GM15510 (cell line): ENCODE data around the gene AGRN.
A peak's percentile ranks its signal among the peaks of the same experiment; 100 is the strongest.

Experiments
- POLR2A ChIP-seq: IDR thresholded peaks from 3 replicates; pipeline ENCODE4 v1.6.1; 2011; ENCODE audit warnings: borderline replicate concordance; ENCODE audit not compliant: insufficient read length; ENCODE audit errors: extremely low read depth

AGRN gene

GRCh38 chr1:1024771-1025699 lies 5.1 kb downstream of the AGRN start:
- no peak for TF ChIP-seq POLR2A

DNA sequence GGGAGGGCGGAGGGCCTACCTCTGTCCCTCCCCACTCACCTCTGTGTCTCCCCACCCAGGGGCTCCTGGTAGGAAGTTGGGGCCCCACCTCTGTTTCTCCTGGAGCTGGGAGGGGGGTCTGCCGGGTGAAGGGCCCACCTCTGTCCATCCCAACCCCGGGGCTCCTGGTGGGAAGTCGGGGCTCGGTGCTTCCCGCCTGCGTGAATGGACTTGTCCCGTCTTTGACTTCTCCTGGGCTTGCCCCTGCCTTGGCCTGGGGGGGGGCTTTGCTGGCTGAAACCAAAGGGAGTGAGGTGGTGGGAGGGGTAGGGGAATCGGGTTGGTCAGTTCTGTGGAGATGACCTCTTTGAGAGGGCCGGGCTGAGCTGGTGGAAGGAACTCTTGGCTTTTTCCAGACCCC lies 5.8 kb downstream of the AGRN start:
- no peak for TF ChIP-seq POLR2A

DNA sequence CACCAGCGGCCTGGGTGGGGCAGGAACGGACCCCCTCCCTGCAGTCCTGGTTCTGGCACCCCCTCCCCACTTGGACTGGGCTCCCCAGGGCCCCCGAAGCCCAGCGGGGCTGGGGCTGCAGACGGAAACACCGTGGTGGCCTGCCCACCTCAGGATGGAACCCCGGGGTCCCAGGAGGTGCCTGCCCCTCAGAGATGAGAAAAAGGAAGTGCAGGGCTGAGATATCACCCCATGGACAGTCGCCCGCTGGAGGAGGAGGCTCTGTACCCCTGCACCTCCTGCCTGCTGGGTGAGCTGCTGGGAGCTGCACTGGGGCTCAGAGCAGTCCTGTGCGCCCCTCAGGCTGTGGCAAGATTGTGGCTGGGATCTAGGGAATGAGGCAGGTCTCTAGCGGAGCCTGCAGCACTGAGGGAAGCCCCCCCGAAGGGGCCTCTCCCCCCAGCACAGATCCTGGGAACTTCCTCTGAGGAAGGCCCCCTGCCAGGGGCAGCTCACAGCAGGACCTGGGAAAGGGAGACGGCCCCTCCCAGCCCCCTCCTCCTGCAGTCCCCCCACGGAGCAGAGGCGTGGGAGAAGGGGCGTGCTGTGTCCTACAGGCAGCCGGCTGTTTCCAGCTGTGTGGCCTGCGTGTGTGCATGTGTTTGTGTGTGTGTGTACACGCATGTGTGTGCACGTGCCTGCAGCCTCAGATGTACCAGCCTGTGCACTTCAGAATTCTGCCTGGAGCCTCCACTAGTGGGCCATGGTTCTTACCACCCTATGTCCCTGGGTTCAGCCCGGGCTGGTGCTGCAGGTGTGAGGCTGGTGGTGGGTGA lies 6.9 kb downstream of the AGRN start:
- no peak for TF ChIP-seq POLR2A

DNA sequence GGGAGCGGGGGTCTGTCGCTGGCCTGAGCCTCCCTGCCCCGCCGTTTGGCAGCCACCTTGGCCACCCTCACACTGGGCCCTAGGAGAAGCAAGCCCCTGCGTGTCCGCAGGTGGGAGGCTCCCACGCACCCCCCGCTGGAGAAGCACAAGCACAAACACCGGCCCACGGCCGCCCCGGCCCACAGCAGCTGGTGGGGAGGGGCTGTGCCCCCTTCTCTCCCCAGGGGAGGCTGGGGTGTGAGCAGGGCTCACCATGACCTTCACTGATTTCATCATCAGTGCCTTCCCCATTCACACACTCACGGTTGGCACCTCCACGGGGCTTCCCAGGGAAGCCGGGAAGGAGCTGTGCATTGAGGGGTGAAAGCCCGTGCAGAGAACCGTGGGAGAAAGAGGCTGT lies 7.9 kb downstream of the AGRN start:
- no peak for TF ChIP-seq POLR2A

- no peak for TF ChIP-seq POLR2A
Measured at GRCh38 chr1:1031659-1032235, 11.8 kb downstream of the AGRN start.

DNA sequence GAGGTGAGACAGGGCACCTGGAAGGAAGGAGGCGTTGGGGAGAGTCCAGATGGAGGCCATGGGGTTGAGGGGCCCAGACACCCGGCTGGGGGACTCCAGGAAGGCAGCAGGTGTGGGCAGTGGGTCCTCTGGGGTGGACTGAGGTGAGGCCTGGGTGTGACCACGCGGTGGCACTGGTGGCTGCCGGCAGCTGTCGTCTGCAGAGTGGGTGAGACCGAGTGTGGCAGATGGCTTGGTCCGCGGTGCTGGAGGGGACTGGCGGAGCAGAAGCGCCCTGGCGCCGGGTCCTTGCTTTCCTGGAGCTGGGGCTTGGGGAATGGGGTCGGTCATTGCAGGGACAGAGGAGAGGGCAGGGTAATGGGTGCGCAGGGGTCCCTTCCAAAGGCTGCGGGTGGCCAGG lies 12.5 kb downstream of the AGRN start:
- no peak for TF ChIP-seq POLR2A

DNA sequence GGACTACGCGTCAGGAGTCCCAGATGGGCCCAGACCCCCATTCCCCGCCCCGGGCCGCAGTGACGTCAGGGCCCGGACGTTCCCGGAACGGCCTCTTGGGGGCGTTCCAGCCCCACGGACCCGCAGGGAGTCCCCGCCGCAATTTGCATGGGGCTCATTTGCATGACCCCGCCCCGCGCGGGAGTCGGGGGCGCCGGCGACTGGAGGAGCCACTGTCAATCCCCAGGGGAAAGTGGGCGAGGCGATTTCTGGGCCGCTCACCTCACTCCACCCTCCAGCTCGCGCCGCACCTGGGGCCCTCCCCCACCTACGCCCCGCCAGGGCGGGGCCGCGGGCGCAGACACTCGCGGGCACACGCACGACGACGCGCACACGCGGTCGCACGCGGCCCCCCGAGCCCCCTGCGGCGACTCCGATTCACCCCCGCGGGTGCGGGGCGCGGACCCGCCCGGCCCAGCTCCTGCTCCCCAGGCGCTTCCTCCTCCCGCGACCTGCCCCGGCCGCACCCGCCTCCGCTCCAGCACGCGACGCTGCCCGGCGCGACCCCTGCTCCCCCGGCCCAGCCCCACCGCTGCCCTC lies 13.2 kb downstream of the AGRN start:
- peak; percentile 49 for TF ChIP-seq POLR2A

- TF ChIP-seq POLR2A = no peak
Measured at GRCh38 chr1:1033731-1034438, 14.0 kb downstream of the AGRN start.

DNA sequence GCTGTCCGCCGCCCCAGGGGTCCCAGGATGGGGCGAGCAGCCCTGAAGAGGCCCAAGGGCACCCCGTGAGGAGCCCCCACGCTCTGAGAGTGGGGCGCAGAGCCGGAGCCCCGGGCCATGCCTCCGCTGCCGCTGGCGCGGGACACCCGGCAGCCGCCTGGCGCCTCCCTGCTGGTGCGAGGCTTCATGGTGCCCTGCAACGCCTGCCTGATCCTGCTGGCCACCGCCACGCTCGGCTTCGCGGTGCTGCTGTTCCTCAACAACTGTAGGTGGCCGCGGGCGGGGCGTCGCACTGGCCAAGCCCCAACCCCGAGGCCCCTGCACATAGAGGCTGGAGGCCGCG lies 14.5 kb downstream of the AGRN start:
- TF ChIP-seq POLR2A = no peak

- no peak for TF ChIP-seq POLR2A
Measured at GRCh38 chr1:1035291-1035943, 15.5 kb downstream of the AGRN start.

- TF ChIP-seq POLR2A = no peak
Measured at GRCh38 chr1:1037366-1038327, 17.7 kb downstream of the AGRN start.

- TF ChIP-seq POLR2A = no peak
Measured at GRCh38 chr1:1038694-1039093, 18.8 kb downstream of the AGRN start.
